Gastroesophageal sphincter (tissue), 3 donors: ENCODE data around the gene ADORA1.

Experiments
- EP300 ChIP-seq: sonication (generic); formaldehyde crosslinking; IDR thresholded peaks from one replicate; pipeline ENCODE4 v1.6.1; 2017; ENCODE audit warnings: antibody characterized with exemption, mild to moderate bottlenecking
- POLR2A ChIP-seq, 2 donors: fragments of 450-650 bp; IDR thresholded peaks; one replicate each; pipeline ENCODE4 v1.6.1; 2017; ENCODE audit warnings: antibody characterized with exemption in 2 of 2, mild to moderate bottlenecking in 2 of 2, moderate library complexity in 1 of 2
- TF ChIP-seq, protein P1 (sequence below), 4 experiments: fragments of 200-600 bp in 2 of 4; fragments of 450-650 bp in 2 of 4; sonication (generic) in 1 of 4; IDR thresholded peaks; one replicate each; pipeline ENCODE4 v1.5.1; 2017 to 2019; ENCODE audit warnings: antibody characterized with exemption in 4 of 4, mild to moderate bottlenecking in 2 of 4, moderate library complexity in 2 of 4

DNA sequence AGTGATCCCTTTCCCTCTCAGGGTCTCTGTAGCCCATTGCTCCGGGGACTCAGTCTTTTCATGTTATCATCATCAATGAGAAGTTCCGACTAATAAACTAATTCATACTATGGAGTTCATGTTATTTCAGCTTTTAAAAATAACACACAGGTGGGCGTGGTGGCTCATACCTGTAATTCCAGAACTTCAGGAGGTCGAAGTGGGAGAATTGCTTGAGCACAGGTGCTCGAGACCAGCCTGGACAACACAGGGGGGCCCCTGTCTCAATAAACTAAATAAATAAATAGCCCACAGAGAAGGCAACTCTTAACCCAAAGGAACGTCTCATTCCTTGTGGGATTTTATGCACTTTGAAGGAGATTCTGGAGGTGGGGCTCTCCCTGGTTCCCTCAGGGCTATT lies 33.6 kb downstream of the ADORA1 start:
- TF ChIP-seq, protein P1, sequence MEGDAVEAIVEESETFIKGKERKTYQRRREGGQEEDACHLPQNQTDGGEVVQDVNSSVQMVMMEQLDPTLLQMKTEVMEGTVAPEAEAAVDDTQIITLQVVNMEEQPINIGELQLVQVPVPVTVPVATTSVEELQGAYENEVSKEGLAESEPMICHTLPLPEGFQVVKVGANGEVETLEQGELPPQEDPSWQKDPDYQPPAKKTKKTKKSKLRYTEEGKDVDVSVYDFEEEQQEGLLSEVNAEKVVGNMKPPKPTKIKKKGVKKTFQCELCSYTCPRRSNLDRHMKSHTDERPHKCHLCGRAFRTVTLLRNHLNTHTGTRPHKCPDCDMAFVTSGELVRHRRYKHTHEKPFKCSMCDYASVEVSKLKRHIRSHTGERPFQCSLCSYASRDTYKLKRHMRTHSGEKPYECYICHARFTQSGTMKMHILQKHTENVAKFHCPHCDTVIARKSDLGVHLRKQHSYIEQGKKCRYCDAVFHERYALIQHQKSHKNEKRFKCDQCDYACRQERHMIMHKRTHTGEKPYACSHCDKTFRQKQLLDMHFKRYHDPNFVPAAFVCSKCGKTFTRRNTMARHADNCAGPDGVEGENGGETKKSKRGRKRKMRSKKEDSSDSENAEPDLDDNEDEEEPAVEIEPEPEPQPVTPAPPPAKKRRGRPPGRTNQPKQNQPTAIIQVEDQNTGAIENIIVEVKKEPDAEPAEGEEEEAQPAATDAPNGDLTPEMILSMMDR (IDR thresholded peaks at IDR 0.05) = no peak
- TF ChIP-seq EP300 = no peak
- TF ChIP-seq POLR2A (IDR thresholded peaks at IDR 0.05) = no peak
